AG20443 (cell line): ENCODE measurements around the gene HOXA4.

Experiments used
- DNase-seq: peaks from one replicate; pipeline ENCODE4 v3.0.0; 2012; ENCODE audit warnings: low spot score, mixed read lengths

HOXA4 gene

GRCh38 chr7:27116962-27117886 lies 13.3 kb downstream of the HOXA4 start:
- no peak for DNase-seq

GRCh38 chr7:27116031-27116961 lies 14.3 kb downstream of the HOXA4 start:
- DNase-seq, result no peak

GRCh38 chr7:27115221-27116026 lies 15.1 kb downstream of the HOXA4 start:
- no peak for DNase-seq

- DNase-seq, result no peak
Observed at GRCh38 chr7:27114881-27115220, 15.7 kb downstream of the HOXA4 start.

- peak; percentile 59 for DNase-seq
Observed at GRCh38 chr7:27113991-27114769, 16.4 kb downstream of the HOXA4 start.

GRCh38 chr7:27112955-27113949 lies 17.3 kb downstream of the HOXA4 start:
- DNase-seq, result peak; percentile 38

GRCh38 chr7:27112361-27112760 lies 18.2 kb downstream of the HOXA4 start:
- no peak for DNase-seq

- DNase-seq, result no peak
Observed at GRCh38 chr7:27111751-27112277, 18.7 kb downstream of the HOXA4 start.

- no peak for DNase-seq
Observed at GRCh38 chr7:27111042-27111750, 19.4 kb downstream of the HOXA4 start.

GRCh38 chr7:27110186-27111031 lies 20.1 kb downstream of the HOXA4 start:
- peak; percentile 40 for DNase-seq

GRCh38 chr7:27109466-27110185 lies 20.9 kb downstream of the HOXA4 start:
- DNase-seq, result no peak

- DNase-seq, result no peak
Observed at GRCh38 chr7:27108390-27109127, 22.0 kb downstream of the HOXA4 start.

GRCh38 chr7:27107391-27108381 lies 22.9 kb downstream of the HOXA4 start:
- DNase-seq, result no peak

- DNase-seq, result no peak
Observed at GRCh38 chr7:27106901-27107240, 23.7 kb downstream of the HOXA4 start.

- no peak for DNase-seq
Observed at GRCh38 chr7:27106181-27106900, 24.2 kb downstream of the HOXA4 start.
